HCT116 (cell line): ENCODE measurements around the gene TJP3. TPM values are rescaled to one million over a fixed set of nuclear protein-coding genes. Genes with fewer than 3 reads are reported as not detected.

Experiments used
- ATAC-seq: fragments of 200-7000 bp; cut with Tn5 transposase; 2 replicates; pipeline ENCODE4 v1.9.1; 2020; ENCODE audit warnings: mild to moderate bottlenecking, moderate library complexity
- BruUV-seq: library from RNA; stranded (reverse); fragments of 400-500 nt; replicated peaks from 2 replicates; lab custom pipeline; 2021; lab: Mats Ljungman, UMichigan
- CTCF ChIA-PET: fragments of 300-600 bp; sonication (Branson Sonifier 250); formaldehyde crosslinking; loops from one replicate; lab custom pipeline; 2021; ENCODE audit warnings: antibody characterized with exemption; lab: Charles Lee
- POLR2A ChIA-PET: fragments of 300-600, 350-600 bp; sonication (Branson Sonifier 250); formaldehyde crosslinking; loops from one replicate; lab custom pipeline; 2021; ENCODE audit warnings: antibody characterized with exemption; lab: Charles Lee
- RAD21 ChIA-PET, 2 experiments: fragments of 300-600 bp; sonication (Branson Sonifier 250); formaldehyde crosslinking; loops; one replicate each; lab custom pipeline; 2023; ENCODE audit warnings: low total read pairs in 2 of 2; ENCODE audit not compliant: uncharacterized antibody in 2 of 2, unreplicated experiment in 2 of 2, low non-redundant PET in 1 of 2; lab: Charles Lee
- DNase-seq: peaks from one replicate; pipeline ENCODE4 v3.0.0-alpha.2; 2010; ENCODE audit warnings: low read depth, low spot score
- H2AFZ ChIP-seq: fragments of 200-600 bp; shearing (Covaris generic), sonication (generic); 2 replicates; pipeline ENCODE4 v1.6.1; 2017; ENCODE audit warnings: low read depth, mixed run types, mixed read lengths, antibody characterized with exemption, low read length; ENCODE audit not compliant: poor library complexity, severe bottlenecking
- H3K27ac ChIP-seq: 2 replicates; pipeline ENCODE4 v1.5.1; 2012; ENCODE audit warnings: low read depth, low read length
- H3K27me3 ChIP-seq: fragments of 200-600 bp; sonication (generic); 2 replicates; pipeline ENCODE4 v1.6.1; 2016; ENCODE audit warnings: mixed run types, low read length, mixed read lengths; ENCODE audit not compliant: insufficient read depth
- H3K36me3 ChIP-seq, 2 experiments: fragments of 200-500 bp in 1 of 2; fragments of 200-600 bp in 1 of 2; sonication (Bioruptor generic) in 1 of 2; sonication (generic) in 1 of 2; 2 replicates each; pipeline versions ENCODE4 v1.5.1 to v1.6.1; 2014 to 2016; ENCODE audit warnings: low read length in 2 of 2, inconsistent platforms in 1 of 2, mixed read lengths in 1 of 2, mixed run types in 1 of 2; ENCODE audit not compliant: insufficient read depth in 2 of 2, control insufficient read depth in 1 of 2
- H3K4me1 ChIP-seq, 2 experiments: fragments of 200-600 bp in 1 of 2; sonication (generic) in 1 of 2; 2 replicates each; pipeline versions ENCODE4 v1.5.1 to v1.6.1; 2012 to 2017; ENCODE audit warnings: low read length in 2 of 2, inconsistent platforms in 1 of 2, mild to moderate bottlenecking in 1 of 2, mixed read lengths in 1 of 2, mixed run types in 1 of 2, moderate library complexity in 1 of 2; ENCODE audit not compliant: insufficient read depth in 2 of 2, control insufficient read depth in 1 of 2
- H3K4me2 ChIP-seq: fragments of 200-600 bp; sonication (generic); 2 replicates; pipeline ENCODE4 v1.6.1; 2017; ENCODE audit warnings: mixed run types, low read length, mixed read lengths
- H3K4me3 ChIP-seq, 2 experiments: fragments of 200-600 bp in 1 of 2; sonication (generic) in 1 of 2; replicated peaks in 1 of 2; 2 replicates each; pipeline ENCODE4 v1.5.1; 2011 to 2016; ENCODE audit warnings: low read length in 2 of 2, control low read depth in 1 of 2, low read depth in 1 of 2, mild to moderate bottlenecking in 1 of 2, mixed read lengths in 1 of 2, mixed run types in 1 of 2
- H3K79me2 ChIP-seq: fragments of 200-600 bp; sonication (generic); 2 replicates; pipeline ENCODE4 v1.6.1; 2017; ENCODE audit warnings: mild to moderate bottlenecking, mixed run types, low read length, moderate library complexity, mixed read lengths; ENCODE audit not compliant: insufficient read depth
- H3K9ac ChIP-seq: fragments of 200-600 bp; sonication (generic); 2 replicates; pipeline ENCODE4 v1.6.1; 2016; ENCODE audit warnings: low read length, mixed read lengths
- H3K9me2 ChIP-seq: fragments of 200-600 bp; sonication (generic), shearing (Covaris generic); 2 replicates; pipeline ENCODE4 v1.6.1; 2017; ENCODE audit warnings: mixed run types, mild to moderate bottlenecking, moderate library complexity; ENCODE audit not compliant: insufficient read depth
- H3K9me3 ChIP-seq, 2 experiments: fragments of 200-500 bp in 1 of 2; fragments of 200-600 bp in 1 of 2; sonication (Bioruptor generic) in 1 of 2; sonication (generic) in 1 of 2; 2 replicates each; pipeline ENCODE4 v1.6.1; 2014 to 2017; ENCODE audit warnings: low read length in 2 of 2, mixed read lengths in 2 of 2, inconsistent platforms in 1 of 2, low read depth in 1 of 2, mild to moderate bottlenecking in 1 of 2, mixed run types in 1 of 2, moderate library complexity in 1 of 2; ENCODE audit not compliant: control insufficient read depth in 1 of 2, insufficient read depth in 1 of 2
- H4K20me1 ChIP-seq: fragments of 200-600 bp; sonication (generic), shearing (Covaris generic); 2 replicates; pipeline ENCODE4 v1.6.1; 2017; ENCODE audit warnings: mixed run types, mild to moderate bottlenecking, moderate library complexity; ENCODE audit not compliant: insufficient read depth
- ATF3 ChIP-seq: IDR thresholded peaks from 2 replicates; pipeline ENCODE4 v1.6.1; 2012
- CBX3 ChIP-seq: IDR thresholded peaks from 2 replicates; pipeline ENCODE4 v1.6.1; 2012; ENCODE audit warnings: low read depth
- CEBPB ChIP-seq: IDR thresholded peaks from 2 replicates; pipeline ENCODE4 v1.6.1; 2012; ENCODE audit warnings: low read depth
- CTCF ChIP-seq, 3 experiments: fragments of 200-600 bp in 1 of 3; sonication (generic) in 1 of 3; IDR thresholded peaks in 2 of 3; conservative IDR thresholded peaks in 1 of 3; 2 replicates each; pipeline ENCODE4 v1.5.1; 2012 to 2017; ENCODE audit warnings: low read depth in 2 of 3, low read length in 2 of 3, antibody characterized with exemption in 1 of 3, borderline replicate concordance in 1 of 3, control low read depth in 1 of 3, mild to moderate bottlenecking in 1 of 3, mixed read lengths in 1 of 3, mixed run types in 1 of 3, moderate library complexity in 1 of 3; ENCODE audit not compliant: insufficient read depth in 1 of 3
- EGR1 ChIP-seq: IDR thresholded peaks from 2 replicates; pipeline ENCODE4 v1.6.1; 2012; ENCODE audit warnings: low read depth
- MAX ChIP-seq: IDR thresholded peaks from 2 replicates; pipeline ENCODE4 v1.6.1; 2012
- POLR2A ChIP-seq: IDR thresholded peaks from 2 replicates; pipeline ENCODE4 v1.7.0; 2011; ENCODE audit warnings: borderline replicate concordance; ENCODE audit not compliant: insufficient read depth, insufficient read length; ENCODE audit errors: extremely low read depth
- RAD21 ChIP-seq: IDR thresholded peaks from 2 replicates; pipeline ENCODE4 v1.6.1; 2012; ENCODE audit warnings: low read depth, mild to moderate bottlenecking
- SIN3A ChIP-seq: IDR thresholded peaks from 2 replicates; pipeline ENCODE4 v1.6.1; 2012; ENCODE audit warnings: low read depth
- SRF ChIP-seq: IDR thresholded peaks from 2 replicates; pipeline ENCODE4 v1.6.1; 2012; ENCODE audit warnings: low read depth
- intact Hi-C: fragments of 100-400 bp; cut with micrococcal nuclease; formaldehyde crosslinking; loops from 2 replicates; pipeline ENCODE4 v1.10.0; 2022
- total RNA-seq: library from RNA; stranded (reverse); gene quantifications from one replicate; pipeline ENCODE4 v1.2.1, GENCODE V29; 2021; ENCODE audit not compliant: unreplicated experiment

Gene TJP3
- total RNA-seq, 1 experiment from 2014 or later: 69.6 TPM

- no peak for TF ChIP-seq CEBPB
- no peak for TF ChIP-seq EGR1
- no peak for TF ChIP-seq SIN3A
- TF ChIP-seq RAD21: no peak
- no peak for TF ChIP-seq MAX
- no peak for TF ChIP-seq ATF3
- TF ChIP-seq CBX3: no peak
- no peak for TF ChIP-seq POLR2A
- DNase-seq (no peak), ATAC-seq (no peak)
- H3K4me3 ChIP-seq: no peak overlapping the region
- H3K9me2 ChIP-seq: no peaks in the 10 kb centered on the region
- H3K79me2 ChIP-seq: peaks cover 51% of the 10 kb centered on the region
- peaks cover 2 to 16% of the 10 kb centered on the region in 2 experiments; a peak in 2 of 4 replicates for H3K4me1 ChIP-seq
- no peaks in the 10 kb centered on the region for H4K20me1 ChIP-seq
- no peak overlapping the region for H3K9ac ChIP-seq
- intact Hi-C loops: no loop called here
- H3K4me2 ChIP-seq: peak overlapping the region; percentile 12; the same call in 1 of the 2 replicates
- H2AFZ ChIP-seq: no peak overlapping the region
- no peaks in the 10 kb centered on the region for H3K9me3 ChIP-seq
- H3K36me3 ChIP-seq: no peaks in the 10 kb centered on the region; a peak in 1 of 4 replicates
- TSS peak; percentile 54 for BruUV-seq
- POLR2A ChIA-PET: no interaction called here
- CTCF ChIA-PET: no interaction called here
- RAD21 ChIA-PET: no interaction called here
- H3K27me3 ChIP-seq: no peaks in the 10 kb centered on the region
- no peak overlapping the region for H3K27ac ChIP-seq
These were observed 9.7 kb upstream of the TJP3 start for GRCh38 chr19:3698386-3698950.

- POLR2A ChIA-PET: interaction anchor here (1.4 kb wide), 1 partner anchor 10 kb away, joined by 7 read pairs; no protein-coding TSS in a partner anchor
- Histone ChIP-seq H3K27ac (peak overlapping the region; percentile 62), H3K4me1 (peaks cover 2 to 16% of the 10 kb centered on the region in 2 experiments; a peak in 2 of 4 replicates), H3K27me3 (no peaks in the 10 kb centered on the region), H3K4me3 (peak overlapping the region; percentile 78 to 86), H3K4me2 (peak overlapping the region; percentile 97), H3K79me2 (peaks cover 48% of the 10 kb centered on the region), H3K9ac (peak overlapping the region; percentile 77), H3K9me2 (no peaks in the 10 kb centered on the region), H4K20me1 (no peaks in the 10 kb centered on the region), H2AFZ (no peak overlapping the region), H3K36me3 (no peaks in the 10 kb centered on the region; a peak in 1 of 4 replicates), H3K9me3 (no peaks in the 10 kb centered on the region)
- DNase-seq (no peak), ATAC-seq (no peak)
- CTCF ChIA-PET: interaction anchor here (1.0 kb wide), 1 partner anchor 10 kb away, joined by 3 read pairs; no protein-coding TSS in a partner anchor
- intact Hi-C loops: no loop called here
- BruUV-seq: no TSS peak
- RAD21 ChIA-PET: no interaction called here
- TF ChIP-seq SRF (no peak), CTCF (IDR thresholded peaks at IDR 0.05 in 2 of 3, conservative IDR thresholded peaks at IDR 0.05 in 1 of 3; ENCODE audit: borderline replicate concordance in 1 of 3, insufficient read depth in 1 of 3, low read depth in 2 of 3, low read length in 2 of 3) (no peak), MAX (no peak)
These were observed 9.0 kb upstream of the TJP3 start for GRCh38 chr19:3698974-3699740.
